Erythroblast (primary cell): ENCODE data around the gene PHAX.
"Not testable (repeated sequence)": the region's sequence is repeated elsewhere in the genome, so short reads cannot be mapped to it uniquely, and the experiment has no call there.

Experiments used
- DNase-seq, 2 experiments: peaks; one replicate each; lab custom pipeline; 2025; lab: John Stamatoyannopoulos, UW
- GATA1 ChIP-seq: IDR thresholded peaks from 2 replicates; pipeline ENCODE4 v1.6.1; 2011; ENCODE audit warnings: low read depth, mild to moderate bottlenecking, control low read depth, low read length, moderate library complexity
- POLR2A ChIP-seq: IDR thresholded peaks from 2 replicates; pipeline ENCODE4 v1.6.1; 2011; ENCODE audit warnings: mild to moderate bottlenecking, low read length

Gene PHAX

DNA sequence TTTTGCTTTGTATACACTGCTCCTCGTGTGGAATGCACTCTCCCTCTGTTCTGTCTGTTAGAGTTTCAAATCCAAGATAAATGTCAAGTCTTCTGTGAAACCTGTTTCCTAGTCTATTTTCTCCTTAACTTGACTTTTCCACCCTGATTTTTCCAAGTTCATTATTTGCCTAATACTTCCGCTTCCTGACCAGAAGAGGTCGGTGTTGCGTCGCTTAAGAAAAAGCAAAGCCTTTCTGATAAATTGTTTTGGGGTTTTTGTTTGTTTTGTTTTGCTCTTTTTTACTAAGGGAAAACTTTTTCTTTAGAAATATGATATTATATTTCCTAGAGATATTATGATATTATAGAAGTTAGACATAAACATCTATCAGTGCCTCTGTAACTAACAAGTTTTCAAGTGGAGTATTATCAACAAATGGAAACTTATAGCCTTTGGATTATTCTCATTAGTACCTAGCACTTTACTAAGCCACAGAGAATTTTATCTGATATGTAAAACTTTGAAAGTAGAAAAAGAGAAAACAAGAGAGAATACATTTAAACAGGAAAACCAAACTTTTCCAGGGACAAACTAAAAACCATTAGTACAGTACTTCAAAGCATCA lies 55.8 kb downstream of the PHAX start:
- TF ChIP-seq GATA1 (no peak), POLR2A (no peak)
- DNase-seq = peak; percentile 61 to 77

- TF ChIP-seq POLR2A (no peak), GATA1 (no peak)
These were observed 57.8 kb downstream of the PHAX start for GRCh38 chr5:126658561-126658960.

DNA sequence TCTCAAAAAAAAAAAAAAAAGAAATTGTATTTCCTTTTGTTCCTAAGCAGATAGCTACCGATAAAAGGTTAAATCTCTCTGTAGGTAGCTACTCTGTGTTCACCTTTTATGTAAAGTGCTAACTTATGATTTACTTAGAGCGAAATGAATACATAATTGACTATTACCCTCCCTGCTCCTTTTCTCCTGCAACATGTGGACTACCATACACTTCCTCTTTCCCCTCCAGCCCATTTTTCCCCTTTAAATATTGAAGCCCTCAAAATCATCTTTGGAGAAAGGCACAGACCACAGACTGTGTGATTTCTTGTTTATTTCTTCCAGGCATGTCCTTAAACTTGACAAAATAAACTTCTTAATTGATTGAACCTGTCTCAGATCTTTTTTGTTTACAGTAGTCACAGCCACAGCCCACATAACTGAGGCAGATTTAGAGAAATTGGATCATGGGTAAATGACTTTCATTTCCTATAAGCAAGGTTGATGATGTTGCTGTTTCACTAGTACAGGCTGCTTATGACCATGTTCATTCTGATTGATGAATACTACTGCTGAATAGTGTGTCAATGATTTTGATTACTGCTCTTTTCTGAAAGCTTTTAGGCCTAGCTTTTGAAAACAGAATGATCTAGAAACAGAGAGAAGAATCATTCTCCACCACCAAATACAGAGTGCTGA lies 59.2 kb downstream of the PHAX start:
- DNase-seq = no peak
- TF ChIP-seq GATA1 = no peak
- TF ChIP-seq POLR2A = no peak

More at GRCh38 chr5:126658561-126658960, 57.8 kb downstream of the PHAX start:
- no peak for DNase-seq

- TF ChIP-seq POLR2A (no peak), GATA1 (no peak)
- DNase-seq = no peak
These were observed 63.8 kb downstream of the PHAX start for GRCh38 chr5:126664586-126664985.

GRCh38 chr5:126670109-126670508 lies 69.4 kb downstream of the PHAX start:
- DNase-seq = not testable (repeated sequence)

GRCh38 chr5:126671681-126672080 lies 70.9 kb downstream of the PHAX start:
- not testable (repeated sequence) for DNase-seq

- TF ChIP-seq GATA1 = no peak
- TF ChIP-seq POLR2A = no peak
These were observed 72.7 kb downstream of the PHAX start for GRCh38 chr5:126673477-126673876.

DNA sequence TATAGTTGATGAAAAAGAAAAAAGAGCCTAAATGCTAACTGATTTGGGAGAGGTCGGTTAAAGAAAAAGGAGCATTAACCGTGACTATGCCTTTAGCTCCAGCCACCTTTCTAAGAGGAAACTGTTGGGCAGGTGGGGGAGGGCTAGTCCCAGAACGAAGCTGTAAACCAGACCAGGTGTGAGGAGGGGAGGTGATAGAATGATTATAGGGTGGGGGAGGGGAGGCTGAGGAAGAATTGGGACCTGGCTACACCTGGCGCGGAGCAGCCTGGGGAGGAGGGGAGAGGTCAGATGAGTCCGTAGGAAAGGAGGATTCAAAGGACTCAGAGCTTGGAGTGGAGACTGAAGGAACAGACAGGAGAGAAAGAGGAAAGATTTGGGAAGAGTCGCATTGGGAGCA lies 73.4 kb downstream of the PHAX start:
- DNase-seq = no peak
- TF ChIP-seq POLR2A (no peak), GATA1 (no peak)

More at GRCh38 chr5:126673477-126673876, 72.7 kb downstream of the PHAX start:
- no peak for DNase-seq

DNA sequence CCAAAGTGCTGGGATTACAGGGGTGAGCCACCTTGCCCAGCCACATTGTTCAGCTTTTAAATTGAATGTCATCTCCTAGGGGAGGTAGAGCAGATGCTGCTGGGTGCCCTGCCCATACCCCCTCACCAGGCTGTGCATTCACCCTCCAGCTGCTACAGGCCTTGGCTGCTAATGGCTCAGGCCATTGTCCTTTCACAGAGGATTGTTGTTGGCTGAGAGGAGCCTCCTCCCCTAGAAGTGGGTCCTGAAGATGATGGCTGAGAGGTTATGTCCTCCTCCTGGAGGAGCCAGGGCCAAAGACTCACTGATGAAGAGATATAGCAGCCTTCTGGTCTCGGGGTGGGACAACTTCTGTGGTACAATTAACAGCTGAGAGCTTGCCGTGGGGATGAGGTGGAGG lies 74.6 kb downstream of the PHAX start:
- no peak for TF ChIP-seq GATA1
- no peak for TF ChIP-seq POLR2A
- DNase-seq = no peak

DNA sequence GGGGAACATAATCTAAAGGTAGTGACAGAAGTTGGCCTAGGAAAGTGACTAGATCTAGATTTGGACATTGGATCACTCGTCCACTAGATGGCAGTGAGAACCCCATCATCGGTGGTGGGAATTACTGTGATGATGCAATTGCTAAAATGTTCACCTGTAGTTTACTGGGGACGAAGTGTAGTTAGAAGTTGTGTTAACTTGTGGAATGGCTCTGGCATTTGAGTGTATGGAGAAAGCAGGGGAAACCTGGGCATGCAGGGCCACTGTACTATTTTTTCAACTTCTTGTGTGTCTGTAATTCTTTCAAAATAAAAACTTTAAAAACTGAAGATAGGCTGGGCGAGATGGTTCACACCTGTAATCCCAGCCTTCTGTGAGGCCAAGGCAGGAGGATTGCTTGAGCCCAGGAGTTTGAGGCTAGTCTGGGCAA lies 75.5 kb downstream of the PHAX start:
- TF ChIP-seq GATA1 = no peak
- TF ChIP-seq POLR2A = no peak
- DNase-seq = peak; percentile 79 to 88
